Stimulated activated naive CD8-positive, alpha-beta T cell treated with anti-CD3 and anti-CD28 coated beads, Interleukin-15, Interleukin-2, amounts not matched to agents 100 U/mL and 50 U/mL, for 24 hours (primary cell): ENCODE measurements around the gene P2RX6.
"Not testable (repeated sequence)": the region's sequence is repeated elsewhere in the genome, so short reads cannot be mapped to it uniquely, and the experiment has no call there.

Experiments
- ATAC-seq: fragments of 150-1000 bp; cut with Tn5 transposase; one replicate; pipeline ENCODE4 v1.10.0; 2021
- DNase-seq: peaks from one replicate; pipeline ENCODE4 v3.0.0; 2021

P2RX6 gene

GRCh38 chr22:21031545-21032036, 16.6 kb downstream of the P2RX6 start:
- ATAC-seq (no peak), DNase-seq (no peak)

GRCh38 chr22:21032037-21032867, 17.3 kb downstream of the P2RX6 start, which contains the start of gene SLC7A4:
TSS of gene SLC7A4 (minus strand) at chr22:21032561. CDS start at chr22:21031812, 749 bp downstream.
- ATAC-seq, result no peak

GRCh38 chr22:21032868-21033688, 18.1 kb downstream of the P2RX6 start:
- DNase-seq (no peak), ATAC-seq (no peak)

More at GRCh38 chr22:21032037-21032867, 17.3 kb downstream of the P2RX6 start, which contains the start of gene SLC7A4:
- DNase-seq, result no peak

GRCh38 chr22:21033895-21034294, 18.9 kb downstream of the P2RX6 start:
- DNase-seq, result no peak
- no peak for ATAC-seq

GRCh38 chr22:21034989-21035388, 20.0 kb downstream of the P2RX6 start:
- DNase-seq (no peak), ATAC-seq (no peak)

- ATAC-seq (no peak), DNase-seq (no peak)
Observed at GRCh38 chr22:21038405-21038804, 23.4 kb downstream of the P2RX6 start.

GRCh38 chr22:21039158-21039557, 24.2 kb downstream of the P2RX6 start:
- not testable (repeated sequence) for ATAC-seq, DNase-seq

- ATAC-seq (no peak), DNase-seq (no peak)
Observed at GRCh38 chr22:21041937-21042336, 27.0 kb downstream of the P2RX6 start.

GRCh38 chr22:21042978-21043859, 28.3 kb downstream of the P2RX6 start:
- DNase-seq (no peak), ATAC-seq (no peak)

GRCh38 chr22:21043860-21044535, 29.0 kb downstream of the P2RX6 start:
- DNase-seq, result no peak
- no peak for ATAC-seq

- ATAC-seq (peak; percentile 33), DNase-seq (no peak)
Observed at GRCh38 chr22:21044931-21045584, 30.1 kb downstream of the P2RX6 start.

- ATAC-seq, result peak; percentile 94
Observed at GRCh38 chr22:21045585-21046294, 30.8 kb downstream of the P2RX6 start, which contains the start of gene LRRC74B. TSS of gene LRRC74B (plus strand) at chr22:21045946. CDS start at chr22:21045987, 41 bp downstream.

GRCh38 chr22:21047035-21047661, 32.2 kb downstream of the P2RX6 start:
- no peak for ATAC-seq

More at GRCh38 chr22:21045585-21046294, 30.8 kb downstream of the P2RX6 start, which contains the start of gene LRRC74B:
- peak; percentile 84 for DNase-seq

GRCh38 chr22:21047730-21048129, 32.8 kb downstream of the P2RX6 start:
- DNase-seq, result no peak

More at GRCh38 chr22:21047035-21047661, 32.2 kb downstream of the P2RX6 start:
- DNase-seq, result no peak

GRCh38 chr22:21048448-21048847, 33.5 kb downstream of the P2RX6 start:
- not testable (repeated sequence) for DNase-seq, ATAC-seq

More at GRCh38 chr22:21047730-21048129, 32.8 kb downstream of the P2RX6 start:
- ATAC-seq, result no peak

- ATAC-seq, DNase-seq: not testable (repeated sequence)
Observed at GRCh38 chr22:21048965-21049364, 34.0 kb downstream of the P2RX6 start.

GRCh38 chr22:21051145-21051830, 36.3 kb downstream of the P2RX6 start:
- DNase-seq (no peak), ATAC-seq (no peak)

GRCh38 chr22:21051831-21052400, 37.0 kb downstream of the P2RX6 start:
- DNase-seq (no peak), ATAC-seq (no peak)
